Measurements from ENCODE around the gene RGS6.

GRCh38 chr14:72060460-72060859, 128.2 kb downstream of the RGS6 start:
- TF ChIP-seq CTCF (IDR thresholded peaks at IDR 0.05): no peak
- no peak for TF ChIP-seq POLR2AphosphoS5 (IDR thresholded peaks at IDR 0.05)
- TF ChIP-seq POLR2A (IDR thresholded peaks at IDR 0.05): no peak

Measured in breast epithelium (tissue), 3 donors.